HCT116 (cell line): ENCODE results near the gene ALDH1L2. TPM values are rescaled to one million over a fixed set of nuclear protein-coding genes. Genes with fewer than 3 reads are reported as not detected.

Source experiments
- ATAC-seq: fragments of 200-7000 bp; cut with Tn5 transposase; 2 replicates; pipeline ENCODE4 v1.9.1; 2020; ENCODE audit warnings: mild to moderate bottlenecking, moderate library complexity
- BruUV-seq: library from RNA; stranded (reverse); fragments of 400-500 nt; replicated peaks from 2 replicates; lab custom pipeline; 2021; lab: Mats Ljungman, UMichigan
- CTCF ChIA-PET: fragments of 300-600 bp; sonication (Branson Sonifier 250); formaldehyde crosslinking; loops from one replicate; lab custom pipeline; 2021; ENCODE audit warnings: antibody characterized with exemption; lab: Charles Lee
- POLR2A ChIA-PET: fragments of 300-600, 350-600 bp; sonication (Branson Sonifier 250); formaldehyde crosslinking; loops from one replicate; lab custom pipeline; 2021; ENCODE audit warnings: antibody characterized with exemption; lab: Charles Lee
- RAD21 ChIA-PET, 2 experiments: fragments of 300-600 bp; sonication (Branson Sonifier 250); formaldehyde crosslinking; loops; one replicate each; lab custom pipeline; 2023; ENCODE audit warnings: low total read pairs in 2 of 2; ENCODE audit not compliant: uncharacterized antibody in 2 of 2, unreplicated experiment in 2 of 2, low non-redundant PET in 1 of 2; lab: Charles Lee
- DNase-seq: peaks from one replicate; pipeline ENCODE4 v3.0.0-alpha.2; 2010; ENCODE audit warnings: low read depth, low spot score
- H2AFZ ChIP-seq: fragments of 200-600 bp; shearing (Covaris generic), sonication (generic); 2 replicates; pipeline ENCODE4 v1.6.1; 2017; ENCODE audit warnings: low read depth, mixed run types, mixed read lengths, antibody characterized with exemption, low read length; ENCODE audit not compliant: poor library complexity, severe bottlenecking
- H3K27ac ChIP-seq: 2 replicates; pipeline ENCODE4 v1.5.1; 2012; ENCODE audit warnings: low read depth, low read length
- H3K27me3 ChIP-seq: fragments of 200-600 bp; sonication (generic); 2 replicates; pipeline ENCODE4 v1.6.1; 2016; ENCODE audit warnings: mixed run types, low read length, mixed read lengths; ENCODE audit not compliant: insufficient read depth
- H3K36me3 ChIP-seq, 2 experiments: fragments of 200-500 bp in 1 of 2; fragments of 200-600 bp in 1 of 2; sonication (Bioruptor generic) in 1 of 2; sonication (generic) in 1 of 2; 2 replicates each; pipeline versions ENCODE4 v1.5.1 to v1.6.1; 2014 to 2016; ENCODE audit warnings: low read length in 2 of 2, inconsistent platforms in 1 of 2, mixed read lengths in 1 of 2, mixed run types in 1 of 2; ENCODE audit not compliant: insufficient read depth in 2 of 2, control insufficient read depth in 1 of 2
- H3K4me1 ChIP-seq, 2 experiments: fragments of 200-600 bp in 1 of 2; sonication (generic) in 1 of 2; 2 replicates each; pipeline versions ENCODE4 v1.5.1 to v1.6.1; 2012 to 2017; ENCODE audit warnings: low read length in 2 of 2, inconsistent platforms in 1 of 2, mild to moderate bottlenecking in 1 of 2, mixed read lengths in 1 of 2, mixed run types in 1 of 2, moderate library complexity in 1 of 2; ENCODE audit not compliant: insufficient read depth in 2 of 2, control insufficient read depth in 1 of 2
- H3K4me2 ChIP-seq: fragments of 200-600 bp; sonication (generic); 2 replicates; pipeline ENCODE4 v1.6.1; 2017; ENCODE audit warnings: mixed run types, low read length, mixed read lengths
- H3K4me3 ChIP-seq, 2 experiments: fragments of 200-600 bp in 1 of 2; sonication (generic) in 1 of 2; replicated peaks in 1 of 2; 2 replicates each; pipeline ENCODE4 v1.5.1; 2011 to 2016; ENCODE audit warnings: low read length in 2 of 2, control low read depth in 1 of 2, low read depth in 1 of 2, mild to moderate bottlenecking in 1 of 2, mixed read lengths in 1 of 2, mixed run types in 1 of 2
- H3K79me2 ChIP-seq: fragments of 200-600 bp; sonication (generic); 2 replicates; pipeline ENCODE4 v1.6.1; 2017; ENCODE audit warnings: mild to moderate bottlenecking, mixed run types, low read length, moderate library complexity, mixed read lengths; ENCODE audit not compliant: insufficient read depth
- H3K9ac ChIP-seq: fragments of 200-600 bp; sonication (generic); 2 replicates; pipeline ENCODE4 v1.6.1; 2016; ENCODE audit warnings: low read length, mixed read lengths
- H3K9me2 ChIP-seq: fragments of 200-600 bp; sonication (generic), shearing (Covaris generic); 2 replicates; pipeline ENCODE4 v1.6.1; 2017; ENCODE audit warnings: mixed run types, mild to moderate bottlenecking, moderate library complexity; ENCODE audit not compliant: insufficient read depth
- H3K9me3 ChIP-seq, 2 experiments: fragments of 200-500 bp in 1 of 2; fragments of 200-600 bp in 1 of 2; sonication (Bioruptor generic) in 1 of 2; sonication (generic) in 1 of 2; 2 replicates each; pipeline ENCODE4 v1.6.1; 2014 to 2017; ENCODE audit warnings: low read length in 2 of 2, mixed read lengths in 2 of 2, inconsistent platforms in 1 of 2, low read depth in 1 of 2, mild to moderate bottlenecking in 1 of 2, mixed run types in 1 of 2, moderate library complexity in 1 of 2; ENCODE audit not compliant: control insufficient read depth in 1 of 2, insufficient read depth in 1 of 2
- H4K20me1 ChIP-seq: fragments of 200-600 bp; sonication (generic), shearing (Covaris generic); 2 replicates; pipeline ENCODE4 v1.6.1; 2017; ENCODE audit warnings: mixed run types, mild to moderate bottlenecking, moderate library complexity; ENCODE audit not compliant: insufficient read depth
- ATF3 ChIP-seq: IDR thresholded peaks from 2 replicates; pipeline ENCODE4 v1.6.1; 2012
- CBX3 ChIP-seq: IDR thresholded peaks from 2 replicates; pipeline ENCODE4 v1.6.1; 2012; ENCODE audit warnings: low read depth
- CEBPB ChIP-seq: IDR thresholded peaks from 2 replicates; pipeline ENCODE4 v1.6.1; 2012; ENCODE audit warnings: low read depth
- CTCF ChIP-seq, 3 experiments: fragments of 200-600 bp in 1 of 3; sonication (generic) in 1 of 3; IDR thresholded peaks in 2 of 3; conservative IDR thresholded peaks in 1 of 3; 2 replicates each; pipeline ENCODE4 v1.5.1; 2012 to 2017; ENCODE audit warnings: low read depth in 2 of 3, low read length in 2 of 3, antibody characterized with exemption in 1 of 3, borderline replicate concordance in 1 of 3, control low read depth in 1 of 3, mild to moderate bottlenecking in 1 of 3, mixed read lengths in 1 of 3, mixed run types in 1 of 3, moderate library complexity in 1 of 3; ENCODE audit not compliant: insufficient read depth in 1 of 3
- EZH2phosphoT487 ChIP-seq: fragments of 200-600 bp; IDR thresholded peaks from 2 replicates; pipeline ENCODE4 v1.6.1; 2018; ENCODE audit warnings: antibody characterized with exemption, borderline replicate concordance
- FOSL1 ChIP-seq: IDR thresholded peaks from 2 replicates; pipeline ENCODE4 v1.6.1; 2012; ENCODE audit warnings: low read depth
- JUND ChIP-seq: IDR thresholded peaks from 2 replicates; pipeline ENCODE4 v1.6.1; 2012
- POLR2A ChIP-seq: IDR thresholded peaks from 2 replicates; pipeline ENCODE4 v1.7.0; 2011; ENCODE audit warnings: borderline replicate concordance; ENCODE audit not compliant: insufficient read depth, insufficient read length; ENCODE audit errors: extremely low read depth
- RAD21 ChIP-seq: IDR thresholded peaks from 2 replicates; pipeline ENCODE4 v1.6.1; 2012; ENCODE audit warnings: low read depth, mild to moderate bottlenecking
- REST ChIP-seq: IDR thresholded peaks from 2 replicates; pipeline ENCODE4 v1.6.1; 2012; ENCODE audit warnings: low read depth
- SIN3A ChIP-seq: IDR thresholded peaks from 2 replicates; pipeline ENCODE4 v1.6.1; 2012; ENCODE audit warnings: low read depth
- SRF ChIP-seq: IDR thresholded peaks from 2 replicates; pipeline ENCODE4 v1.6.1; 2012; ENCODE audit warnings: low read depth
- TCF7L2 ChIP-seq: IDR thresholded peaks from 2 replicates; pipeline ENCODE4 v1.7.0; 2011; ENCODE audit warnings: borderline replicate concordance, inconsistent platforms; ENCODE audit not compliant: insufficient read depth, insufficient read length; ENCODE audit errors: extremely low read depth
- YY1 ChIP-seq: IDR thresholded peaks from 2 replicates; pipeline ENCODE4 v1.6.1; 2011; ENCODE audit warnings: low read length, low read depth, moderate library complexity, mild to moderate bottlenecking; ENCODE audit not compliant: insufficient replicate concordance; ENCODE audit errors: extremely low read depth
- ZBTB33 ChIP-seq: IDR thresholded peaks from 2 replicates; pipeline ENCODE4 v1.6.1; 2011; ENCODE audit warnings: mild to moderate bottlenecking, low read length, moderate library complexity; ENCODE audit not compliant: insufficient replicate concordance; ENCODE audit errors: extremely low read depth
- ZNF274 ChIP-seq: fragments of 200-500 bp; sonication (Bioruptor generic); IDR thresholded peaks from 2 replicates; pipeline ENCODE4 v1.6.1; 2014; ENCODE audit warnings: mild to moderate bottlenecking, low read depth, low read length, inconsistent platforms
- intact Hi-C: fragments of 100-400 bp; cut with micrococcal nuclease; formaldehyde crosslinking; loops from 2 replicates; pipeline ENCODE4 v1.10.0; 2022
- total RNA-seq: library from RNA; stranded (reverse); gene quantifications from one replicate; pipeline ENCODE4 v1.2.1, GENCODE V29; 2021; ENCODE audit not compliant: unreplicated experiment

Gene ALDH1L2
- total RNA-seq, 1 experiment from 2014 or later = 1.5 TPM

- no peaks in the 10 kb centered on the region for H3K9me2 ChIP-seq
- H3K4me2 ChIP-seq = no peak overlapping the region
- ChIA-PET POLR2A (no interaction called here), RAD21 (no interaction called here), CTCF (no interaction called here)
- DNase-seq = no peak
- no peak overlapping the region for H3K9ac ChIP-seq
- intact Hi-C loops = no loop called here
- no peaks in the 10 kb centered on the region for H3K36me3 ChIP-seq
- no peak overlapping the region for H3K27ac ChIP-seq
- no TSS peak for BruUV-seq
- no peak for TF ChIP-seq CEBPB
- TF ChIP-seq JUND = no peak
- no peak for TF ChIP-seq RAD21
- no peak for TF ChIP-seq ZNF274
- TF ChIP-seq YY1 = no peak
- no peak for TF ChIP-seq CBX3
- no peak for TF ChIP-seq REST
- no peak for TF ChIP-seq ZBTB33
- TF ChIP-seq SIN3A = no peak
- no peak for TF ChIP-seq TCF7L2
- no peak for TF ChIP-seq POLR2A
- no peak for TF ChIP-seq FOSL1
- TF ChIP-seq CTCF (IDR thresholded peaks at IDR 0.05 in 2 of 3, conservative IDR thresholded peaks at IDR 0.05 in 1 of 3; ENCODE audit: borderline replicate concordance in 1 of 3, insufficient read depth in 1 of 3, low read depth in 2 of 3, low read length in 2 of 3) = no peak
- no peak for TF ChIP-seq ATF3
- TF ChIP-seq EZH2phosphoT487 = no peak
- TF ChIP-seq SRF = no peak
- no peak for ATAC-seq
- H3K4me3 ChIP-seq = no peak overlapping the region
- no peaks in the 10 kb centered on the region for H3K79me2 ChIP-seq
- no peaks in the 10 kb centered on the region for H4K20me1 ChIP-seq
- H3K9me3 ChIP-seq = no peaks in the 10 kb centered on the region
- H3K27me3 ChIP-seq = no peaks in the 10 kb centered on the region
- no peak overlapping the region for H2AFZ ChIP-seq
- peaks cover 0 to 9% of the 10 kb centered on the region in 2 experiments; a peak in 2 of 4 replicates for H3K4me1 ChIP-seq
These were observed 19.6 kb downstream of the ALDH1L2 start for GRCh38 chr12:105064564-105065178.
